Natural killer cell (primary cell): Measurements from ENCODE around the gene KLK12. TPM values are rescaled to one million over a fixed set of nuclear protein-coding genes. Genes with fewer than 3 reads are reported as not detected.

ENCODE experiments used
- ATAC-seq, 3 donors: fragments of 150-1000 bp in 2 of 3; fragments of 200-7000 bp in 1 of 3; cut with Tn5 transposase; 1 replicate in 1 of 3; 2 replicates in 2 of 3; pipeline ENCODE4 v1.10.0; 2021; ENCODE audit warnings: mild to moderate bottlenecking in 2 of 3, moderate library complexity in 2 of 3
- DNase-seq, 2 donors: peaks; one replicate each; pipeline versions ENCODE4 v3.0.0 to v3.0.0-alpha.2; 2013 to 2021; ENCODE audit warnings: mixed read lengths in 1 of 2
- H3K27ac ChIP-seq: one replicate; pipeline ENCODE4 v1.5.1; 2013; ENCODE audit warnings: mild to moderate bottlenecking, low read length
- H3K27me3 ChIP-seq: one replicate; pipeline ENCODE4 v1.6.1; 2013; ENCODE audit warnings: low read length; ENCODE audit not compliant: control insufficient read depth, insufficient read depth
- H3K36me3 ChIP-seq: one replicate; pipeline ENCODE4 v1.6.1; 2013; ENCODE audit warnings: low read length; ENCODE audit not compliant: control insufficient read depth, insufficient read depth
- H3K4me1 ChIP-seq: one replicate; pipeline ENCODE4 v1.6.1; 2013; ENCODE audit warnings: low read length; ENCODE audit not compliant: control insufficient read depth, insufficient read depth
- H3K4me3 ChIP-seq: one replicate; pipeline ENCODE4 v1.5.1; 2013; ENCODE audit warnings: low read length
- H3K9me3 ChIP-seq: one replicate; pipeline ENCODE4 v1.6.1; 2013; ENCODE audit warnings: low read length; ENCODE audit not compliant: control insufficient read depth, insufficient read depth
- H3K27ac Mint-ChIP-seq, 2 donors: one replicate each; pipeline ENCODE4 v1.8.0; 2022; ENCODE audit warnings: mild to moderate bottlenecking in 2 of 2, mixed read lengths in 2 of 2, moderate library complexity in 1 of 2
- H3K27me3 Mint-ChIP-seq, 2 donors: one replicate each; pipeline ENCODE4 v1.8.0; 2022; ENCODE audit warnings: low read depth in 2 of 2, mixed read lengths in 2 of 2
- H3K36me3 Mint-ChIP-seq: one replicate; pipeline ENCODE4 v1.8.0; 2022; ENCODE audit warnings: mixed read lengths
- H3K4me1 Mint-ChIP-seq, 2 donors: one replicate each; pipeline ENCODE4 v1.8.0; 2022; ENCODE audit warnings: mixed read lengths in 2 of 2
- H3K4me3 Mint-ChIP-seq: one replicate; pipeline ENCODE4 v1.8.0; 2022; ENCODE audit warnings: mild to moderate bottlenecking, moderate library complexity, mixed read lengths
- H3K9me3 Mint-ChIP-seq, 2 donors: one replicate each; pipeline ENCODE4 v1.8.0; 2022; ENCODE audit warnings: mixed read lengths in 2 of 2
- CTCF ChIP-seq: fragments of 200-600 bp; IDR thresholded peaks from one replicate; pipeline ENCODE4 v1.8.0; 2022; ENCODE audit warnings: antibody characterized with exemption
- WGBS: methylation state at CpG from one replicate; pipeline ENCODE4 v1.1.7; 2013; ENCODE audit warnings: missing lambda C conversion rate; ENCODE audit not compliant: insufficient coverage; 5-methylcytosine and 5-hydroxymethylcytosine counted together
- intact Hi-C: fragments of 100-400 bp; cut with micrococcal nuclease; formaldehyde crosslinking; loops from one replicate; pipeline ENCODE4 v1.14.2; 2022
- total RNA-seq, 4 donors: library from RNA; stranded (reverse); fragments of 120-200 nt in 1 of 4; gene quantifications; one replicate each; pipeline versions ENCODE4 v1.2.3 to v1.2.4, GENCODE V29; 2013 to 2022

KLK12 gene
- total RNA-seq, 3 donors from 2014 or later (not counting 1 experiment from before 2014, with no cell fraction given), result not detected

- no peak for DNase-seq
- Histone ChIP-seq H3K4me3 (no peak overlapping the region), H3K4me1 (no peaks in the 10 kb centered on the region), H3K36me3 (no peaks in the 10 kb centered on the region), H3K27me3 (no peaks in the 10 kb centered on the region), H3K27ac (no peak overlapping the region), H3K9me3 (no peaks in the 10 kb centered on the region)
- H3K4me1 Mint-ChIP-seq, result no peaks in the 10 kb centered on the region
- TF ChIP-seq CTCF, result no peak
- no peak for ATAC-seq
- no peak overlapping the region for H3K4me3 Mint-ChIP-seq
- H3K36me3 Mint-ChIP-seq, result no peaks in the 10 kb centered on the region
- 90% methylated on average over 28 of the region's 28 CpGs for WGBS
- H3K27me3 Mint-ChIP-seq, result peaks cover 28 to 35% of the 10 kb centered on the region in 2 donors
- H3K9me3 Mint-ChIP-seq, result no peaks in the 10 kb centered on the region
- intact Hi-C loops, result no loop called here
- H3K27ac Mint-ChIP-seq, result no peak overlapping the region
These were observed 2.9 kb downstream of the KLK12 start for GRCh38 chr19:51031880-51032225.

GRCh38 chr19:51031220-51031879 is 3.5 kb downstream of the KLK12 start:
- no peaks in the 10 kb centered on the region for H3K4me1 ChIP-seq
- no peak for ATAC-seq
- H3K27me3 Mint-ChIP-seq, result peaks cover 28 to 38% of the 10 kb centered on the region in 2 donors
- no peak overlapping the region for H3K27ac ChIP-seq
- no peaks in the 10 kb centered on the region for H3K9me3 ChIP-seq
- H3K4me1 Mint-ChIP-seq, result no peaks in the 10 kb centered on the region
- DNase-seq, result no peak
- no peaks in the 10 kb centered on the region for H3K36me3 ChIP-seq
- no peak overlapping the region for H3K4me3 Mint-ChIP-seq
- TF ChIP-seq CTCF, result no peak
- H3K27ac Mint-ChIP-seq, result no peak overlapping the region
- no peaks in the 10 kb centered on the region for H3K9me3 Mint-ChIP-seq
- H3K36me3 Mint-ChIP-seq, result no peaks in the 10 kb centered on the region
- 90% methylated on average over 6 of the region's 7 CpGs for WGBS
- no peak overlapping the region for H3K4me3 ChIP-seq
- no peaks in the 10 kb centered on the region for H3K27me3 ChIP-seq
- intact Hi-C loops, result no loop called here

- Histone ChIP-seq H3K27ac (no peak overlapping the region), H3K4me1 (no peaks in the 10 kb centered on the region), H3K36me3 (no peaks in the 10 kb centered on the region), H3K9me3 (no peaks in the 10 kb centered on the region), H3K27me3 (no peaks in the 10 kb centered on the region), H3K4me3 (no peak overlapping the region)
- H3K9me3 Mint-ChIP-seq, result no peaks in the 10 kb centered on the region
- no peak for DNase-seq
- peaks cover 26 to 38% of the 10 kb centered on the region in 2 donors for H3K27me3 Mint-ChIP-seq
- intact Hi-C loops, result no loop called here
- no peaks in the 10 kb centered on the region for H3K4me1 Mint-ChIP-seq
- TF ChIP-seq CTCF, result no peak
- 72% methylated on average over 13 of the region's 13 CpGs for WGBS
- H3K4me3 Mint-ChIP-seq, result no peak overlapping the region
- no peak for ATAC-seq
- no peak overlapping the region for H3K27ac Mint-ChIP-seq
- H3K36me3 Mint-ChIP-seq, result no peaks in the 10 kb centered on the region
These were observed 4.2 kb downstream of the KLK12 start for GRCh38 chr19:51030631-51031030.

- Histone ChIP-seq H3K4me3 (no peak overlapping the region), H3K9me3 (no peaks in the 10 kb centered on the region), H3K36me3 (no peaks in the 10 kb centered on the region), H3K27ac (no peak overlapping the region), H3K27me3 (peaks cover 3% of the 10 kb centered on the region), H3K4me1 (no peaks in the 10 kb centered on the region)
- no peak for DNase-seq
- no peak for ATAC-seq
- Mint-ChIP-seq H3K4me1 (no peaks in the 10 kb centered on the region), H3K27me3 (peaks cover 17 to 32% of the 10 kb centered on the region in 2 donors), H3K9me3 (no peaks in the 10 kb centered on the region), H3K4me3 (no peak overlapping the region), H3K36me3 (no peaks in the 10 kb centered on the region), H3K27ac (no peak overlapping the region)
- WGBS, result 94% methylated on average over 2 of the region's 2 CpGs
- TF ChIP-seq CTCF, result no peak
- intact Hi-C loops, result no loop called here
These were observed 5.1 kb downstream of the KLK12 start for GRCh38 chr19:51029718-51030117.
